ENCODE data around the gene DNAJB2.
A peak's percentile ranks its signal among the peaks of the same experiment; 100 is the strongest.
"Not testable (repeated sequence)": the region's sequence is repeated elsewhere in the genome, so short reads cannot be mapped to it uniquely, and the experiment has no call there.

The DNAJB2 gene

DNA sequence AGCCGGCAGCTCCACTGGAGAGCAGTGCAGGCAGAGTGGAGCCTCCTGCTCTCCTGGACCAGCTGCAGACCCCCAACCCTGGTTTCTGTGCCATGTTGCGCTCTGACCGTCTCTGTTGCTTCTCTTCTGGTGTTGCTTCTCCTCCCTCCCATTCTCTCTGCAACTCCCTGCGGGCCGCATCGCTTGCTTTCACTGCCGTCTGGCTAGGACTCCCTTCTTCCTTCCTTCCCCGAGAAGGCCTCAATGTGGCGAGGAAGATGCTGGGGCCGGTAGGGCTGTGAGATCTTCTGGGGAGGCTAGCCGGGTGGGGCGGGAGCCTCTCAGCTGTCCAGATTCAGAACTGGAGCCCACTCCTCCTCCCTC, 6.2 kb downstream of the DNAJB2 start:
- no peak for DNase-seq (ENCODE audit: low read depth)

DNA sequence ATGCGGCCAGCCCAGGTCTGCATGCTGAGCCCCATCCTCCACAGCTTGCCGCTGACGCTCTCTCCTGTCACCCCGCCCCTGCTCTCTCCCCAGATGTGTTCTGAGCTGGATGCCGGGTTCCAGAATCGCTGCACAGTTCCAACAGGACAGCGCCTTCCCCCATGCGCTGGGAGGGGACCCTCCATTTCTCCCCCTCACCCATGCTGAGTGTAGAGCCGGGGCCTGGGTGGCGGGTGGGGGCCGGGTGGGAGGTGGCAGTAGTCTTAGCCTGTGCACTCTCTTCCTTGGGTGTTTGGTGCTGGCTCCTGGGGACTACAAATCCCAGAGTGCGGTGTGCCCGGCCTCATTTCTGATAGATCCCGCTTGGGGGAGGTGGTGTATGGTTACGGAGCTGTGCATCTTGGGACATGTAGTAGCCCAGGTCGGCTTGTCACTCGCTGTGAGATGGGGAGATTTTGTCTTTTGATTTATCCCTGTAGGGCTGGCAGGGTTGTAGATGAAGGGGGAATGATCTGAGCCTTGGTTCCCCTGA, 6.8 kb downstream of the DNAJB2 start:
- peak; percentile 72 for DNase-seq (ENCODE audit: low read depth)

DNA sequence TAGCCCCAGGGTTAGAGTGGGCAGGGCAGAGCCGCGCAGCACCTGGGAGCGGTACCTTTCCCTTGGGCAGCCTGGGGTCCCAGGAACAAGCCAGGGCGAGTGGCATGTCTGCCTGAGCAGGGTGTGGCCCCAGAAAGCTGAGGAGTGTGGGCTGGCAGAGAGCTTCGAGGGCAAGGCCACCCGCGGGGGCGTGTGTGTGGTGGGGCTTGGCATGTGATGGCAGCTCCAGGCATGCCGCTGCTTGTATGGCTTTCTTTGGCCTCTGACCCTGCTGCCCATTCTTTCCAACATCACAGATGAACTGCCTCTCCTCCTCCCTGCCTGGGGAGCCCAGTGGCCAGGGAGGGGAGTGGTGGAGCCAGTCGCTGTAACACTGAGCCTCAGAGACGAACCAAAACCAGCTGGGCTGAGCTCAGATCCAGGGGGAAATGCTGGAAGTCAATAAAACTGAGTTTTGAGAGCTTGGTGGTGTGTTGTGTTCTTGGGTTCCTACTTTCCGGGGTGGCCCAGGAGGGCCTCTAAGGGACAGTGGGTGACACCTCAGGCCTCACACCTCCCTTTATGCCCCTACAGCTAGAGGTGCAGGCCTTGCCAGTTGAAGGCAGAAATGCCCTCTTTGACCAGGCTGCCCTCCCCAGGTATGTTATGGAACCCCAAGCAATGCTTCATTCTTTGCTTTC, 7.4 kb downstream of the DNAJB2 start:
- DNase-seq (ENCODE audit: low read depth) = peak; percentile 17

DNA sequence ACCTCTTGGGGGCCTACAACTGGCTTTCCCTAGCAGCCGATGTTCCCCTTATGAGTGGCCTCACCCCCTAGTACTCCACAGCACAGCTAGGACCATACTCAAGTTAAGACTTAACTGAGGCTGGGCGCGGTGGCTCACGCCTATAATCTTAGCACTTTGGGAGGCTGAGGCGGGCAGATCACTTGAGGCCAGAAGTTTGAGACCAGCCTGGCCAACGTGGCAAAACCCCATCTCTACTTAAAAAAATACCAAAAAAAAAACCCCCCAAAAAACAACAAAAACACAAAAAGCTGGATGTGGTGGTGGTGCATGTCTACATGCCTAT, 7.9 kb downstream of the DNAJB2 start:
- DNase-seq (ENCODE audit: low read depth) = not testable (repeated sequence)

DNA sequence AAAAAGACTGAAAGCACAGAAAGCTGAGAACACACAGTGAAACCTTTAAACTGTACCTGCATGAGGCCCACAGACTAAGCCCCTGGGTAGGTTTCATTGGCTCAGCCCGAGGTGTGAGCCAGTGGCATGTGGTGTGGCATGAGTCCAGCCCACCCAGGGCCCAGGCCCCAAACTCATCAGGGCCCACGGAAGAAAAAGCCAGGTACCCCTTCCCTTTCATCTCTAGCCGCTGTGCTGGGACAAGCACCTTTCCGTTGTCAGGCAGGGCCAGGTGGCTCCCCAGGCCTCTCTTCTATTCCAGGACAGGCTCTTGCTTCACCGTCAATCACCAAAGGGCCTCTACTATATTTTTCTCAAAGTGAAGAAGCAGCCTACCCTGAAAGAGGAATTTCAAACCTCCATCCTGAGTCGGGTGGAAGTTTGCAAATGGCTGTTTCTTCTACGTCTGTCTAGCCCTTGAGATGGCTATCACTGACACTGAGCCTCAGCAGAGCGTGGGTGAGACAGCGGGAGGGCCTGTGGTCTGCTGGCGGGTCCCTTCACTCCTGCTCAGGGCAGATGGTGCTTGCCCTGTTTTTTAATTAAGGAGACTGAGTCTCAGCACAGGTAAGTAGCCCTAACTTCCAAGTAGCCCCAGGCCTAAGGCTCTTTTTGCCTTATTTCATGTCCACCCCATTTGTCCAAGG, 8.6 kb downstream of the DNAJB2 start:
- DNase-seq (ENCODE audit: low read depth) = no peak

DNA sequence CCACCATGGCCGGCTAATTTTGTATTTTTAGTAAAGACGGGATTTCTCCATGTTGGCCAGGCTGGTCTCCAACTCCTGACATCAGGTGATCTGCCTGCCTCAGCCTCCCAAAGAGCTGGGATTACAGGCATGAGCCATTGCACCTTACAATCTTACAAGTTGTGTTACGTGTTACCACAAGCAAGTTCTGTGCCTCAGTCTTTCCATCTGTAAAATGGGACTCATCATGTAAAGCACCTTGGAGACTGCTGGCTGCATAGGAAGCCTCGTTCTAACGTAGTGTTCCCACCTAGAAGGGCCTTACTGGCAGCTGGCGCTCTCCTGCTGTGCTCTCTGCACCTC, 10.0 kb downstream of the DNAJB2 start:
- DNase-seq (ENCODE audit: low read depth) = no peak

DNA sequence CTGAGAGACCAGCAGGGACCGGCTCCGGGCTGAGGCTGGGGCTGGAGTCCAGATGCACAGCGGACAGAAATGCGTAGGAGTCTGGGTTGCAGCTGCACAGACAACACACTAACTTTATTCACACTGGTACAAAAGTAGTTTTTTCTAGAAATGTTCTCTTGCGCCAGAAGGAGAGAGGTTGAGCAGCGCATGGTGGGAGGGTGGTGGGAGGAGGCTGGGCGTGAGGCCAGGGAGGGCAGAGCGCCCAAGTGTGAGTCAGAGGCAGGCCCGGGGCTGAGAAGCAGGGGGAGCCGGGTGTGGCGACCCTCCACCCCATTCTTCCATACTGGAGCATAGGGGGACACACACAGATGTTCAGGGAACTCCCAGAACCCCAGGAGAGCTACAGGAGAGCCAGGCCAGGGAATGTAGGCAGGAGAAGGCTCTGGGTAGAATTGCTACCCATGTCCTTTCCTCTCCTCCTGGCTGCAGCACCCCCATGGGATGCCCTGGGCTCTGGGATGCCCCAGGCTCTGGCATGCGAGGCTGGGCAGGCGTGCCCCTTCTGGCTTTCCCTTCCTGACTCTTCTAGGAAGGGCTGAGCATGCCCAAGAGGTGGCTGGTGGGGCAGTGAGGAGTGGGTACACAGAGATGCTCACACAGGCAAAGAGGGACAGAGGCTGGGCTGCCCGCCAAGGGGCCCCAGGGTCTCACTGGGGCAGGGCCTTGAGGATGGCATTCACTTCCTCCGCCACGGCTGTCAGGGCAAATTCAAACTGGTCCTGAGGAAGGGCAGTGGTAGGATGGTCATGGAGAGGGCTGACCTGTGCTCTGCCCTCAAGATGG, 10.6 kb downstream of the DNAJB2 start:
- DNase-seq (ENCODE audit: low read depth) = peak; percentile 92

DNA sequence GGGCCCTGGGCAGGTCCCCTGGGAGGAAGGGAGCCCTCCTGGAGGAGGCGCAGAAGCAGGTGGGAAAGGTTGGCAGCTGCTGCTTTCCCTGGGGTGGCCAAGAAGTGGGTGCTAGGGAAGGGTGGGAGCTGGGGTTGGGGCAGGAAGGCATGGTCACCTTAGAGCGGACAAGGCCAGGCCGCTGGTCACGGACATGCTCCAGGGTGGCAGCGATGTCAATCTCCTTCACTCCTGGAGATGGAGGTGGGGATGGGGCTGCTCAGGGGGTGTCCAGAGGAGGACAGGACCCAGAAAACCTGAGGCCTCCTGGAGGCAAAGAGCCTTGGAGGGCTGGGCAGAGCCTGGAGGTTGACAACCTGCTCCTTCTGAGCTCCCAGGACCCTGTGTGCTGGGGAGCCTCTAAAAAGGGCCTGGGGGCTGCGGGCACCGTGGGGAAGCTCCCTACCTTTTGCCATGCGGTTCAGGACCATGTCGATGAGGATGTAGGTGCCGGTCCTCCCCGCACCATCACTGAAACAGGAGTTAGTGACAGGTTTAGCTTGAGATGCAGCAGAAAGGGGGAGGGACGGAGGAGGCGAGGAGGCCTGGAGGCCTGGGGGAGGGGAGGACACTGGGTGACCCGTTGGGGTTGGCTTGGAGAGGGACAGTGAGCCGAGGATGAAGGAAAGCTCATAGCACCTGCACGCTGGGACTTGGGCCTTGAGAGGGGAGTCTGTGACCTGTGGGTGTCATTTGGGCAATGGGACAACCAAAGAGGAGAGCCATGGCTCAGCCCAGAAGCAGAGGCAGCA, 11.4 kb downstream of the DNAJB2 start:
- no peak for DNase-seq (ENCODE audit: low read depth)

DNA sequence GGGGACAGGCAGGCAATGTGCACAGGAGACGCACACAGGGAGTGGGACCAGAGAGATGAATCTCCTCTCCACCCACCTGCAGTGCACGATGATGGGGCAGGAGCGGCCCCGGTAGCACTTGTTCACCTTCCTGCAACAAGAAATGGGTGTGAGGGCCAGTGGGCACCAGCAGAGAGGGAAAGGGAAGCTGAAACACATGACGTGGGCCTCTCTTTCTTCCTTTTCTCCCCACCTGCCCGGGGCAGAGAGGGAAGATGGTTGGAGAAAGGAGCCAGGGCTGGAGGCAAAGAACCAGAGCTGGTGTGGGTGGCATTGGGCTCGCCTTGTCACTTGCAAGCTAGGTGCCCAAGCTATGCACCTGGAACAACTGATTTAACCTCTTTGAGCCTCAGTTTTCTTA, 12.2 kb downstream of the DNAJB2 start:
- DNase-seq (ENCODE audit: low read depth) = no peak

DNA sequence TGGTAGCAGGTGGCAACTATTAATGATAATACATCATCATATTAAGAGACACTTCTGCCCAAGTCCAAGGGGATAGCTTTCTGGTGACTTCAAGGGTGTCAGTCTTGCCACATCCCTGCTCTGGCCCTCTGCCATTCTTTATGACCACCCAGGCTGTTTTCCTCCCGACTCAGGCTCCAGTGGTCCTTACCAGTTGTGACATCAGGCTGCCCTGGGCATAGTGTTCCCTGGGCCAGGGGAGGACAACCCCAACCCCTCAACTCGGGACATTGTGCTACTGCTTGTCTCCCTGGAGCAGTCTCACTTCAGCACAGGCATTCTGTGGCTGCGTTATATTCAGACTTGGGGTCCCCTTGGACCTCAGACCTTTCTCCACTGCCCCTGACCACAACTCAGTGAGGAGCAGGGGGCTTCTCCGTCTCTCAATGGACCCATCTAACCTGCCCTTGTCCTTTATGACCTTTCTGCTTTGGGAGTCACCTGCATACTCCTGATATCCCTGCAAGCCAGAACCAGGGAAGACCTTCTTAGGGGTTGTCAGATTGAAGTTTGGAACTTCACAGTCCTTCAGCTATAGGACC, 12.8 kb downstream of the DNAJB2 start:
- no peak for DNase-seq (ENCODE audit: low read depth)

DNA sequence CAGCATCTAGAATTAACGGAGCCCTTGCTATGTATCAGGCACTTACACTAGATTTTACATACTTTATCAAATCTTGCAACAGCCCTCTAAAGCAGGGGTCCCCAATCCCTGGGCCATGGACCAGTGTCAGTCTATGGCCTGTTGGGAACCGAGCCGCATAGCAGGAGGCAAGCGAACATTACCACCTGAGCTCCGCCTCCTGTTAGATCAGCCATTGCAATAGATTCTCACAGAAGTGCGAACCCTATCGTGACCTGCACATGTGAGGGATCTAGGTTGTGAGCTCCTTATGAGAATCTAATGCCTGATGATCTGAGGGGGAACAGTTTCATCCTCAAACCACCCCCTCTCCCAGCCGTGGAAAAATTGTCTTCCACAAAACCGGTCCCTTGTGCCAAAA, 13.4 kb downstream of the DNAJB2 start:
- DNase-seq (ENCODE audit: low read depth) = no peak

DNA sequence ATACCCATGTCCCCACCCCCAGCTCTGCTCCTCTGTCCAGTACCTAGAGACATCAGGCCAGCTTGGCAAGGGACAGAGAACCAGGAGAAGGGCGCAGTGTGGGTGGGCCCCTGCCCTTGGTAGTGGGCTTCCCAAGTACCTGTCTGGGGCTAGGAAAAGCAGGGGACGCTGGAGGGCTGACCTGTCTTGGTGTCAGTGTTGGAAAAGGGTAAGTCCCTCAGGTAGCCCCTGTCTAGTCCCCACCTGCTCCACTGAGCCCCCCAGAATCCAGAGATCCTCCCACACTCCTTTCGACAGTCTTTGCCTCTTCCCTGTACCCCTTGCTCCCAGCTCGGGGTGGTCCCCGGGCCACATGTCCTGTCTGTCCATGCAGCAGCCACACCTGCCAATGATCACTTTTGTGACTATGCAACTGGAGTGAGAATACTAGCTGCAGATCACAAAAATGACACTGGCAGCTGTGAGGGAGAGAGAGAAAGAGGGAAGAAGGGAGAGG, 14.6 kb downstream of the DNAJB2 start:
- no peak for DNase-seq (ENCODE audit: low read depth)

DNA sequence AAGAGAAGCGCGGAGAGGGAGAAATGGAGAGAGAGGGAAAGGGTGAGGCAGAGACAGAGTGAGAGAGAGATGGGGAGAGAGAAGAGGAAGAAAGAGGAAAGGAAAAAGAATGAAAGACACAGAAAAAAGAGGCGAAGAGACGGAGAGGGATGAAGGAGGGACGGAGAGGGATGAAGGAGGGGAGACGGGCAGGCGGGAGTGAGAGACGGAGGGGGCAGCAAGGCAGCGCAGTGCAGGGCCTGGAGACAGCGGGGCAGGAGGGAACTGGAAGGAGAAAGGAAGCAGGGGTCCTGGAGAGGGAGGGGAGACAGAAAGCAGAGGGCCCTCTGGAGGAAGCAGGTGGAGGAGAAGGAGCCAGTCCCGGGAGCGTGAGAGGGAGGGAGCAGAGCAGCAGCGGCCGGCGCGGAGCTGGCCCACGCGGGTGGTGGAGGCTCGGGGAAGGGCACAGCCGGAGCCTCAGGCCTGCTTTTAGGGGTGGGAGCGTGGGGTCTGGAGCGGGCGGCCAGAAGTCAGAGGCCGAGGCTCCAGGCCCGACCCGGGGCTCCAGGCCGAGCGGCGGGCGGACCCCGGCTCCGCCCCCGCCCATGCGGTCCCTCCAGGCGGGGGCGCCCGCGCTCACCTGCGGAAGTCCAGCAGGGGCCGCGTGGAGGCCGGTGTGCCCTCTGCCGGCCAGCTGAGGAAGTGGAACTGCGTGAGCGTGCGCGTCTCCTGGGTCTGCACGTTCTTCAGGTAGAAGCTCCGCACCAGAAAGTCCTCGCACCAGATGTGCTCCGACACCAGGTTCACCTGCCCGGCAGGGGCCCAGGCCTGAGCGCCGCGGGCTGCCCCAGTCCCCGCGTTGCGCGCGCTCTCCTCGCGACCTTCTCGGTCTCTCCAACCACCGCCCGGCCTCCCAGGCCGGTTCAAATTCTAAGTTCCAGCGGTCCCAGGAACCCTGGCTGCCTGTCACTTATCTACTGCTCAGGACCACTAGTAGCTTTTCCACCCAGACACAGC, 15.5 kb downstream of the DNAJB2 start:
- peak; percentile 63 for DNase-seq (ENCODE audit: low read depth)

DNA sequence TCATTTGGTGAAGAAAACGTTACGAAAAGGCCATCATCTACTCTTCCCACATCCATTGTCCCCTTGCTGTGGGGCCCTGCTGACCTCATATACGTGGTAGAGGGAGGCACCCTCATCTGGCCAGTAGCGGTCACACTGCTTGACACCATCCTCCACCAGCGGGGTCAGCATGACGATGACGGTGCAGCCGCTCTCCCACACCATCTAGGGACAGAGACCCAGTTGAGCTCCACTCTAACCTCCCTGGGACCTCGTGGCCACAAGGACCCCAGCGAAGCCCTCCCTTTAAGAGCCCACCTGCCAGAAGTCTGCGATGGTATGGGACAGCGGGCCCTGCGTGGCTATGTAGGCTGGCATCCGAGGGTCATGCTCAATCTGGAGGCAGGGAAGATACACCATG, 17.0 kb downstream of the DNAJB2 start:
- no peak for DNase-seq (ENCODE audit: low read depth)

DNA sequence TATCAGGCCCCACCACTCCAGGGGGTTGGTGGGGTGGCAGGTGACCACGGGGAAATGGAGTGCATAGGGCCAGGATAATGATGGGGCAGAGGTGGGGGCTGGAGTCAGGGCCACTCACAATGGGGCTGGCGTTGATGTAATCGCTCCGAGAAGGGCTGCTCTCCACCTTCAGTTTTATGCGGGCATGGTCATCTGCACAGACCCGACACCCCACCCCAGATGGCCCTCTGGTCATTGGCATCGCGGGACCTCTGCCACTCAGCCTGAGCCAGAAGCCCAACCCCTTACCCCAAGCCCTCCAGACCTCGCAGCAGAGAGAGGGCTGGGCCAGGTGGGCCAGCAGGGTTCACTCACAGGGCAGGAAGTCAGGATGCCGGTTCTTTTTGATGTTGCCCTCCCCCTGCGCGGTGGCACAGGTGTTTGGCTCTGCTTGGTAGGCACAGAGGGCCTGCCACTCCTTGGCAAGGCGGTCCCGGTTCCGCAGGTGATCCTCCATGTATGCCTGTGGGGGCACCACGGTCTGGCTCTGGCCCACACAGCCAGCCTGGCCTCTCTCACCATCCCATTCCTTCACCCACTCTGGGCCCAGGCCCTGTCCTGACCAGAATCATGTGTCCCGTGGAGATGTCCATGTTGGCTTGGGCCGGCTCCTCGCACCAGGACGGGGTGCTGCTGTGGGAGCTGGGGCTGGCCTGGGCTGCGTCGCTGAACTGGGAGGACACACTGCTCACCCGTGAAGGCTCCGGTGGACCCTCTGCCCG, 17.6 kb downstream of the DNAJB2 start:
- no peak for DNase-seq (ENCODE audit: low read depth)

DNA sequence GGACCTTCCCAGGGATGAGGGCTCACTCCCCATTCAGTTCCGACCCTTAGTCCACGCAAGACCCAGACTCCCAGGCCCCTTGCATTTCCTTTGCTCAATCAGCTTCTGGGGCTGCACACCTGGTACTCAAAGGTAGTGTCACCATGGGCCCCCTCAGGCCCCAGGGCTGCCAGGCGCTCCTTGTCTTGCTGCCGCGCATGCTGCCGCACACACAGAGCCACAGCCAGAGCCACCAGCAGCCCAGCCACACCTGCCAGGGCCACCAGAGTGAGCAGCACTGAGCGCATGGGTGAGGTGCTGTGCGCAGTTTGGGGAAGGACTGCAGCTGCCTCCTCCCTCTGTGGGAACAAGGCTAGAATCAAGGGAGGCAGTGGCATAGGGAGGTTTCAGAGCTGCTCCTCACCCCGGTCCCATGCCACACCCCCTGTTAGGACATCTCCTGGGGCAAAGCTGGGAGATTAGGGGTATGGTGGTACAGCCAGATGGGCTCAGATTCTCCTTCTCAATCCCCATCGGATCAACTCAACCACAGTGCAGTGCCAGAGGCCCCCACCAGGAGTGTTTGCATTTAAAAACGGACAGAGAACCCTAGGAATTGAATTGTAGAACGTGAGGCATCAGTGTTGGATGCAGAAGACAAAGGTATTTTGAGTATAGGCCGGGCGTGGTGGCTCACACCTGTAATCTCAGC, 18.7 kb downstream of the DNAJB2 start:
- no peak for DNase-seq (ENCODE audit: low read depth)

DNA sequence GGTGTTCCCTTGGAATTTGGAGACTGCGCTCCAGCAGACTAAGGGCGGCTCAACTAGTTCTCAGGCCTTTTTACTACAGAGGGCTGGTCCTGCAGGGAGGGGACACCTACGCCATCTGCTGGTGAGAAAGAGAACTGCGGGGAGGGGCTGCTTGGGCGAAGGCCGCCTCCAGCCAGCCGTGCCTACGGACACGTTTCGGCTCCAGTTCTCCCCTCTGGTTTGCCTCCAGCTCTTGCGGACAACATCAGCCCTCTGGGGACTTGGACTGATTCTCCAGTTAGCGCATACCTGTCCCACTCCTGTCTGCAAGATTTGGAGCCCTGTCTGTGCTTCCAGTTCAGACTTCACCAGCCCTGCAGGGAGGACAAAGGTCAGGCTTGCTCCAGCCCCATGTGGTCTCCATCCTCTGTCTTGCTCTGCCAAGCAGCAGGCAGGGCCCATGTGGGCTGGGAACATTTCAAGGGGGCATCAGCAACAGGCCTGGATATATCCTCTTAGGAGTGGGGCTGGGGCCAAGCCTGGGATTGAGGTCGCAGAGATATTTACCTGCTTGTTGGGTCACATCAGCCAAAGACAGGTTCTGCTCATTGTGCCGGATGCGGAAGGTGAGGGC, 19.7 kb downstream of the DNAJB2 start:
- peak; percentile 58 for DNase-seq (ENCODE audit: low read depth)

DNA sequence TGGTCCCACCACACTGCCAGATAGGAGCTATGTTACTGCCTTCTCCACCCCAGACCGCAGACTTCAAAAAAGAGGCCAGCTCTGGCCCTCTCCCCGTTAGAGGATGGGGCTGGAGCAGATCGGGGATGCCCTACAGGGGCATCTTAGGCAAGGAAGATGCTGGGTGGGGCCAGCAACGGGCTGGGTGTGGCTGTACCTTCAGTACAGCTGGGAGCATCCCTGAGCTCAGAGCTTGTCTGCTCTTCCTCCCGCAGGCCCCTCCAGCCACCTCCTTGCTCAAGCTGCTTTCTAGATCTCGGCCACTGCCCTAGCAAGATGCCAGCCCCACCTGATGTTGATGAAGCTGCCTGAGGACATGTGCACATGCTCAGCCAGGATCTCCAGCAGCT, 20.2 kb downstream of the DNAJB2 start:
- no peak for DNase-seq (ENCODE audit: low read depth)

DNA sequence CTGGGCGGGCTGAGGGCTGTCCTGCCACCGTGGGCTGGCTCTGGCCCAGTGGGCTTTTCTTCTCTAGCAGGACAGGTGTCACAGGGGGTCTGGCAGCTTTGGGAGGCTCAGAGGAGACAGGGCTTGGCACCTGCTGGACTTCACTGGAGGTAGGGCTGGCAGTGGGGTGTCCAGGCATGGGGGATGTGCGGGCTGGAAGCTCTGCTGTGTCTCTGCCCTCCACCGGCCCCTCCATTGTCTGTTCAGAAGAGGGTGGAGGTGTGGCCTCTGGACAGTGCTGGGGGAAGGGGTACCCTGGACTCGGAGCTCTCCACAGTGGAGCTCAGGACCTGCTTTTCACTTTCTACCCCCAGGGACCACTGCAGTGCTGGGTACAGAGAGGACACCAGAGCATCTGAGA, 20.9 kb downstream of the DNAJB2 start:
- no peak for DNase-seq (ENCODE audit: low read depth)
